GM12873 (cell line): ENCODE measurements around the gene ZNF180.

ENCODE experiments used
- TF ChIP-seq, protein P1 (sequence below): IDR thresholded peaks from 2 replicates; pipeline ENCODE4 v1.5.1; 2012; ENCODE audit warnings: low read depth, mild to moderate bottlenecking, moderate library complexity, low read length, control low read depth; ENCODE audit not compliant: insufficient read depth; ENCODE audit errors: missing control alignments

The ZNF180 gene

DNA sequence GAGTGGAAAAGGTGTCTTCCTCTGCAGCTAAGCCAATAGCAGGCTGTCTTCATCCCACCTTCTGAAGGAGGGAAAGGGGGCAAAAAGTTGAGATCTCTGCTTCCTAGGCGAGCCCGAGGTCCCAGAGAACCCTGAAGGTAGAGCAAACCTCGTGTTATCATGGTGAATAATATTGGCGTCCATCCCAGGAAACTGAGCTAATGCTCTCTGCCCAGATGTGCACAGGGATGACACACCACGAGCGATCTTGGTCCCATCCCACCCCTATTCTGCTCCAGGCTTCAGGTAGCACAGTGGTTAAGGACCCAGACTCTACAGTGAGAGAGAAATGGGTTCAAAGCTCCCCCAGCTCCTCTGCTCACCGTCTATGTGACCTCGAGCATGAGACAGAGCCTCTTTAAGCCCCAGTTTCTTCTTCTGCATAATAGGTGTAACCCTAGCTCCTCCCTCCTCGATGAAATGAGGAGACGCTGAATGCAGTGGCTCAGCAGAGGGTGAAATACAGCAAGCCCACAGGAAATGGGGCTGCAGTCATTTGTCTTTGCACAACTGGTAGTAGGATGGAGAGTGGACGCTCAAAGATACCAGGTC, 39.0 kb upstream of the ZNF180 start:
- TF ChIP-seq, protein P1, sequence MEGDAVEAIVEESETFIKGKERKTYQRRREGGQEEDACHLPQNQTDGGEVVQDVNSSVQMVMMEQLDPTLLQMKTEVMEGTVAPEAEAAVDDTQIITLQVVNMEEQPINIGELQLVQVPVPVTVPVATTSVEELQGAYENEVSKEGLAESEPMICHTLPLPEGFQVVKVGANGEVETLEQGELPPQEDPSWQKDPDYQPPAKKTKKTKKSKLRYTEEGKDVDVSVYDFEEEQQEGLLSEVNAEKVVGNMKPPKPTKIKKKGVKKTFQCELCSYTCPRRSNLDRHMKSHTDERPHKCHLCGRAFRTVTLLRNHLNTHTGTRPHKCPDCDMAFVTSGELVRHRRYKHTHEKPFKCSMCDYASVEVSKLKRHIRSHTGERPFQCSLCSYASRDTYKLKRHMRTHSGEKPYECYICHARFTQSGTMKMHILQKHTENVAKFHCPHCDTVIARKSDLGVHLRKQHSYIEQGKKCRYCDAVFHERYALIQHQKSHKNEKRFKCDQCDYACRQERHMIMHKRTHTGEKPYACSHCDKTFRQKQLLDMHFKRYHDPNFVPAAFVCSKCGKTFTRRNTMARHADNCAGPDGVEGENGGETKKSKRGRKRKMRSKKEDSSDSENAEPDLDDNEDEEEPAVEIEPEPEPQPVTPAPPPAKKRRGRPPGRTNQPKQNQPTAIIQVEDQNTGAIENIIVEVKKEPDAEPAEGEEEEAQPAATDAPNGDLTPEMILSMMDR = no peak

DNA sequence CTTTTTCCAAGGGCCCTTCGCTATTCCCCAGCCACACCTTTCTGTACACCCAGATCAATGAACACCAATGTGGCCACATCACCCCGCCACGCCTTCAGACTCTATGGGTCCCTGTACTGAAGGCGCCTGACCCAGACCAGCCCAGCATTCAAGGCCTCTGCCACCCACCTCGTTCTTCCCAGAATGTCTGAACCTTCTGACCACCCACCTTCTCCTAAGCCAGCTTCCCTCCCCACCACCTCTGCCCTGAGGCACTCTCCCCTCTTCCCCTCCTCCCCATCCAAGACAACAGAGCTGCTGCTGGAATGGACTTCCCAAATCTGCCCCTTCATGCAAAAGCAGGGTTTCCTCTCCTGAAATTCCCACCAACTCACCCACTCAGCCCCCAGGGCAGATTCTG, 32.5 kb upstream of the ZNF180 start:
- TF ChIP-seq, protein P1 = no peak

DNA sequence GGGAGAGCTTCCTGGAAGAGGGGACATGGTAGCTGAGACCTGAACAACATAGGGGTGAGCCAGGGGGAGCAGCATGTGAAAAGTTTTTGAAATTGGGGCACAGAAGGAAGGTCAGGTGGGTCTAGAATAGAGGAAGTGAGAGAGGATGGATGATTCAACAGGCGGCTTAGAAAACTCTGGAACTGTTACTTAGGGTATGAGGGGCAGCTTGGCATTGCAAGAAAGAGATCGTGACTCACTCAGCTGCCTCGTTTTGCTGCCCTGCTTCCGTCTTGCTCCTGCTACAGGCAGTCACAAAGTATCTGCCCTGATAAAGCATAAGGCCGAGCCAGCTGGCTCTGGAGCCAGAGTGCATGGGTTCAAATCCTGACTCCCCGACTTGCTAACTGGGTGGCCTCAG, 30.5 kb upstream of the ZNF180 start:
- TF ChIP-seq, protein P1 = no peak

DNA sequence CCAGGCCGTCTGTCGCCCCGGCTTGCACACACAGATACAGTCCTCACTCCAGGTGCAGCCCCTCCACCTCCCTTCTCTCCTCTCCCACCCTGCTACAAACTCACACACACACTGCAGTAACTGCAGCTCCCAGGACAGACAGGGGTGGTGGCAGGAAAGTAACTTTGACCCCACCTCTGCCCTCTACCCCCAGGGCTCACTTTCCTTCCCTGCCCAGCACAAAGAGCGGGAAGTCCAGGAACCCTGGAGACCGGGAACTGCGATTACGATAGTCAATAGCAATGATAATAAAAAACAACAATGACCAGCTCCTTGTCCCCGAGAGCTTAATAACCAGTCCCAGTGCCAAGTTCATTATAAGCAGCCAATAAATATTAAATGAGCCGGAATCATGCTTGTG, 29.2 kb upstream of the ZNF180 start, which contains the start of gene CEACAM20:
TSS of gene CEACAM20 (minus strand) at position 140 of the 400 bp plus-strand sequence. CDS start 166 bp downstream, outside the sequence.
- TF ChIP-seq, protein P1 = no peak

DNA sequence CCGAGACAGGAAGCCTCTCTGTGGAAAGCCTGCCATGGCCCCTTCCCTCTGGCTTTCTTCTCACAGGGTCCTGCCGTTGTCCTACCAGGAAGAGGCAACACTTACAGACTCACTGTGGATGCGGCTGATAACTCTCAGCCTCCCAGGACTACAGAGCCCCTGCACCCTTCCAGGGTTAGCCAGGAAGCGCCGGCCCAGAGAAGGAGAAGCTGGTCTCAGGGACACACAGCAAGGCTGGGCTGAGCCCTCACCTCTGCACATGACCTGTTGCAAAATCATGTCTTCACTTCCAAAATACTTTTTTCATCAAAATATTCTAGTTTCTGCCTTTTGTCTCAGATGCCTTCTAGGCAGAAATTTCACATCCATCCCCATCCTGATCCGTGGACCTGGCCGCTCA, 27.2 kb upstream of the ZNF180 start:
- TF ChIP-seq, protein P1 = no peak

DNA sequence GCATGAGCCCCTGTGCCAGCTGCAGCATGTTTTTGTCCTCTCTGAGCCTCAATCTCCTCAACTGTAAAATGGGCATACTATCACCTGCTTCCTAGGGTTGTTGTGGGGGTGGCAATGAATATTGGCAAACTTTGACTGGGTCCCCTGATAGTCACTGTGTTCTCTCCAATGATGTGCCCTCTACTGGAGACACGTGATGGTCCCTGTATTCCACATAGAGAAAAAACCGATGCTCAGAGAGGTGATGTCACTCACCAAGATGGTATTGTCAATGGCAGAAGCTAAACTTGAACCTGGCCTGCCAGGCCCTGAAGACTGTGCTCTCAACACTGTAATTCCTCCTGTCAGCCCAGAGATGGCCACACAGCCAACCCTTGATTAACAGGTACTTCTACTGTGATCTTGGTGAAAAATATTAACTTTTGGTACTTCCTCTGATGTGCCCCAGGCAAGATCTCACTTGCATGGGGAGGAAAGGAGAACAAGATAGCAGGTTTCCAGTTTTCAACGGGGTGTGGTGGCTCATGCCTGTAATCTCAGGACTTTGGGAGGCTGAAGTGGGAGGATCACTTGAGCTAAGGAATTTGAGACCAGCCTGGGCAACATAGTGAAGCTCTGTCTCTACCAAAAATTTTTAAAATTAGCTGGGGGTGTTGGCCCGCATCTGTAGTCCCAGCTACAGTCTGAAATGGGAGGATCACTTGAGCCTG, 25.6 kb upstream of the ZNF180 start:
- TF ChIP-seq, protein P1 = no peak

DNA sequence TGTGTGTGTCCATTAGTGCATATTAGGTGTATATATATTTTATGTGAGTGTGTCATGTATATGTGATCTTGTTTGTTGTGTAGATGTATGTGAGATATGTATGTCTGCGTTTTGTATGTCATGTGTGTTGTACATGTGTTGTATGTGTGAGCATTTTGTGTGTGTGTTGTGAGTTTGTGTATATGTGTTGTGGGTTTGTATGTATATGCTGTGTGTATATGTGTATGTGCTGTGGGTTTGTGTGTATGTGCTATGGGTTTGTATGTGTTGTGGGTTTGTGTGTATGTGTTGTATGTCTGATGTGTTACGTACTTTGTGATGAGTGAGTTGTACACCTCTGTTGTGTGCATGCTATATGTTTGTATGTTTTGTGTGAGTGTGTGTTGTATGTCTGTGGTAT, 21.0 kb upstream of the ZNF180 start:
- TF ChIP-seq, protein P1 = no peak
